Neural crest cell (in vitro differentiated cells): Measurements from ENCODE around the gene PHPT1. TPM values are rescaled to one million over a fixed set of nuclear protein-coding genes. Genes with fewer than 3 reads are reported as not detected.

ENCODE experiments used
- DNase-seq: peaks from one replicate; pipeline ENCODE4 v3.0.0; 2021; ENCODE audit warnings: low read depth, mixed read lengths, low spot score
- H3K27ac Mint-ChIP-seq: one replicate; pipeline ENCODE4 v1.8.0; 2021; ENCODE audit warnings: mild to moderate bottlenecking, mixed read lengths; ENCODE audit not compliant: unreplicated experiment
- H3K27me3 Mint-ChIP-seq: 2 replicates; pipeline ENCODE4 v1.8.0; 2021; ENCODE audit warnings: low read depth, mild to moderate bottlenecking, mixed read lengths
- H3K36me3 Mint-ChIP-seq: 2 replicates; pipeline ENCODE4 v1.8.0; 2021; ENCODE audit warnings: low read depth, mild to moderate bottlenecking, mixed read lengths
- H3K4me1 Mint-ChIP-seq: 2 replicates; pipeline ENCODE4 v1.8.0; 2021; ENCODE audit warnings: mixed read lengths
- H3K4me3 Mint-ChIP-seq: one replicate; pipeline ENCODE4 v1.8.0; 2021; ENCODE audit warnings: mild to moderate bottlenecking, mixed read lengths
- H3K9me3 Mint-ChIP-seq: 2 replicates; pipeline ENCODE4 v1.8.0; 2021; ENCODE audit warnings: mixed read lengths
- total RNA-seq: library from RNA; stranded (reverse); gene quantifications from 2 replicates; pipeline ENCODE4 v1.2.1, GENCODE V29; 2021
- TF ChIP-seq, protein P1 (sequence below): fragments of 200-600 bp; sonication (generic); conservative IDR thresholded peaks from 2 replicates; pipeline ENCODE4 v1.5.0; 2021; ENCODE audit warnings: antibody characterized with exemption, mild to moderate bottlenecking

Gene PHPT1
- total RNA-seq, 1 donor from 2014 or later, result 175 TPM

DNA sequence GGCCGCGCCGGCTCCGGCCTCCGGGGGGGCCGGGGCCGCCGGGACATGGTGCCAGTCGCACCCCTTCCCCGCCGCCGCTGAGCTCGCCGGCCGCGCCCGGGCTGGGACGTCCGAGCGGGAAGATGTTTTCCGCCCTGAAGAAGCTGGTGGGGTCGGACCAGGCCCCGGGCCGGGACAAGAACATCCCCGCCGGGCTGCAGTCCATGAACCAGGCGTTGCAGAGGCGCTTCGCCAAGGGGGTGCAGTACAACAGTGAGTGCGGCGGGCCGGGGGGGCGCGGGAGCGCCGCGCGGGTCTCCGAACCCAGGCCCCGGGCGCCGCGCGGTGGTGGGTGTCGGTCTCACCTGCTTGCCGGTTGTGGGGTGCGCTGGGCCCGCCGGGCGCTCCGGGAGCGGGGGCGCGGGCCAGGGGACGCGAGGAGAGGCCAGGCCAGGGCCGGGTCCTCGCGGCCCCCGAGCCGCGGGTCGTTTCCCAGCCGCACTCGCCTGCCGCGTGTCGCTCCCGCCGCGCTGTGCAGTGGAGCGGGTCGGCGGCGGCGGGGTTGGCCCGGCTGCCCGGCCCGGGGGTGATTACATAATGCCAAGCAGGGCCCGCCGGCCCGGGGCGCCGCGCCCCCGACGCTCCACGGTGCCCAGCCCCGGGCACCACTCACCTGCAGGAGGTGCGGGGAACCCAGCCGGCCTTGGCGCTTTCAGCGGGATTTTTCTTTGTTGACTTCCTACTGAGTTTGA is 41.0 kb upstream of the PHPT1 start:
- DNase-seq, result no peak
- Mint-ChIP-seq H3K36me3 (peaks cover 22% of the 10 kb centered on the region), H3K4me3 (peak overlapping the region; percentile 86), H3K27ac (peak overlapping the region; percentile 1), H3K4me1 (peaks cover 21% of the 10 kb centered on the region), H3K27me3 (peaks cover 6% of the 10 kb centered on the region), H3K9me3 (no peaks in the 10 kb centered on the region)
- TF ChIP-seq, protein P1, sequence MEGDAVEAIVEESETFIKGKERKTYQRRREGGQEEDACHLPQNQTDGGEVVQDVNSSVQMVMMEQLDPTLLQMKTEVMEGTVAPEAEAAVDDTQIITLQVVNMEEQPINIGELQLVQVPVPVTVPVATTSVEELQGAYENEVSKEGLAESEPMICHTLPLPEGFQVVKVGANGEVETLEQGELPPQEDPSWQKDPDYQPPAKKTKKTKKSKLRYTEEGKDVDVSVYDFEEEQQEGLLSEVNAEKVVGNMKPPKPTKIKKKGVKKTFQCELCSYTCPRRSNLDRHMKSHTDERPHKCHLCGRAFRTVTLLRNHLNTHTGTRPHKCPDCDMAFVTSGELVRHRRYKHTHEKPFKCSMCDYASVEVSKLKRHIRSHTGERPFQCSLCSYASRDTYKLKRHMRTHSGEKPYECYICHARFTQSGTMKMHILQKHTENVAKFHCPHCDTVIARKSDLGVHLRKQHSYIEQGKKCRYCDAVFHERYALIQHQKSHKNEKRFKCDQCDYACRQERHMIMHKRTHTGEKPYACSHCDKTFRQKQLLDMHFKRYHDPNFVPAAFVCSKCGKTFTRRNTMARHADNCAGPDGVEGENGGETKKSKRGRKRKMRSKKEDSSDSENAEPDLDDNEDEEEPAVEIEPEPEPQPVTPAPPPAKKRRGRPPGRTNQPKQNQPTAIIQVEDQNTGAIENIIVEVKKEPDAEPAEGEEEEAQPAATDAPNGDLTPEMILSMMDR, result no peak

DNA sequence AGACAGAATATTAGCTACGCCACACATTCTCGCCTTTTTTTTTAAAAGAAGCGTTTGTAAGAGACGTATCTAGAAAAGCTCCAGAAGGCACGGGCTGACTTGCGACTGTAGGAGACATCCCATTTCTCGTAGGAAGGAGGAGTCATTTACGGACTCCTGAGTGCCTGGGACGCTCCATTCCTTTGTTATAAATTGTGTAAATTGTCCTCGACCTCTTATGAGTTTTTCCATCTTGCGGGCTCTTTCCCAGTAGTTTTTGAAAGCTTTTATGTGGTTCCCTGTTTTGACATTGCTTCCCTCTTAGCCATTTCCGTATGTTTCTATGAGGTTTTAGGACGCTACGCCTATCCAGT is 40.4 kb upstream of the PHPT1 start:
- peaks cover 23% of the 10 kb centered on the region for H3K36me3 Mint-ChIP-seq
- peaks cover 22% of the 10 kb centered on the region for H3K4me1 Mint-ChIP-seq
- H3K4me3 Mint-ChIP-seq, result peak overlapping the region; percentile 86
- no peaks in the 10 kb centered on the region for H3K9me3 Mint-ChIP-seq
- peaks cover 6% of the 10 kb centered on the region for H3K27me3 Mint-ChIP-seq
- TF ChIP-seq, protein P1, result no peak
- no peak for DNase-seq
- peak overlapping the region; percentile 1 for H3K27ac Mint-ChIP-seq

DNA sequence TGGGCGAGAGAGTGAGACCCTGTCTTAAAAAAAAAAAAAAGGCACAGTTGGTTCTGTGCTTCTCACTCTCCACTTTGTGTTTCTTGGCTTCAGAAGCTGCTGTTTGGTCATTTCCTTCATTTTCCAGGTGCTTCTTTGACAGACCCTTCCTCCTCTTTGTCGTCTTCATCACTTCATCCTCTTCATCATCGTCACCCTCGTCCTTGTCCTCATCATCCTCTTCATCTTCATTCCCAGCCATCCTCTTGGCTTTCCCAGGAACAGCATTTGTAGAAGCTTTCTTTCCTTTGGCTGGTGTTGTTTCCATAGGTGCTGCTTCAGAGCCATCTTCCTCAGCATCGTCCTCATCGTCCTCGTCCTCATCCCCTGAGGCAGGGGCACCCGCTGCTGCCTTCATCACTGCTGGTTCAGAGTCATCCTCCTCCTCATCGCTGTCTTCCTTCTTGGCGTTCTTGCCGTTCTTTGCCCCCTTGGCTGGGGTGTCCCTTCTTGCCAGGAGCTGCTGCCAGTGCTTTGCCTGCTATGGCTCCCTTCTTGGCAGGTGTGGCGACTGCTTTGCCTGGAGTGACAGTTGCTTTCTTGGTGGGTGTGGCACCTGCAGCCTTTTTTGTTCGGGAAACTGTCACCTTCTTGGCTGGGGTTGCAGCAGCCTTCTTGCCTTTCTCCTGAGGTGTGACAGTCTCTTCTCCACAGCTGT is 34.3 kb upstream of the PHPT1 start:
- Mint-ChIP-seq H3K9me3 (no peaks in the 10 kb centered on the region), H3K27ac (no peak overlapping the region), H3K27me3 (no peaks in the 10 kb centered on the region), H3K36me3 (peaks cover 31% of the 10 kb centered on the region), H3K4me1 (peaks cover 13% of the 10 kb centered on the region), H3K4me3 (no peak overlapping the region)
- TF ChIP-seq, protein P1, result no peak
- no peak for DNase-seq

DNA sequence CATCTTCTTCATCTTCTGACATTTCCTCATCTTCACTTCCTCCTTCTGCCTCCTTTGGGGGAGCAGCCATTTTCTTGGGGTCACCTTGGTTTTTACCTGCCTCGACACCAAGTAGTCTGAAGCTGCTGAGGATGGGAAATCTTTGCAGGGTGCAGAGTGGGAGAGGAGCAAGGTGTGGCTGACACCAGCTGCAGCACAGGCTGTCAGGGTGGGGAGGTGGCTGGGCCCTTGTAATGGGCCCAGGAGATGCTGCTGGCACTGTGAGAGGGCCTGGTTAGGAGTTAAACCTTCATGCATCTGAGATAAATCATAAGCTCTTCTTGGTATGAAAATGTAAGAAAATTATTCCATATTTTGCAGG is 33.8 kb upstream of the PHPT1 start:
- no peak for DNase-seq
- no peak overlapping the region for H3K27ac Mint-ChIP-seq
- H3K27me3 Mint-ChIP-seq, result no peaks in the 10 kb centered on the region
- peaks cover 28% of the 10 kb centered on the region for H3K36me3 Mint-ChIP-seq
- no peaks in the 10 kb centered on the region for H3K9me3 Mint-ChIP-seq
- no peak overlapping the region for H3K4me3 Mint-ChIP-seq
- peaks cover 9% of the 10 kb centered on the region for H3K4me1 Mint-ChIP-seq
- TF ChIP-seq, protein P1, result no peak

DNA sequence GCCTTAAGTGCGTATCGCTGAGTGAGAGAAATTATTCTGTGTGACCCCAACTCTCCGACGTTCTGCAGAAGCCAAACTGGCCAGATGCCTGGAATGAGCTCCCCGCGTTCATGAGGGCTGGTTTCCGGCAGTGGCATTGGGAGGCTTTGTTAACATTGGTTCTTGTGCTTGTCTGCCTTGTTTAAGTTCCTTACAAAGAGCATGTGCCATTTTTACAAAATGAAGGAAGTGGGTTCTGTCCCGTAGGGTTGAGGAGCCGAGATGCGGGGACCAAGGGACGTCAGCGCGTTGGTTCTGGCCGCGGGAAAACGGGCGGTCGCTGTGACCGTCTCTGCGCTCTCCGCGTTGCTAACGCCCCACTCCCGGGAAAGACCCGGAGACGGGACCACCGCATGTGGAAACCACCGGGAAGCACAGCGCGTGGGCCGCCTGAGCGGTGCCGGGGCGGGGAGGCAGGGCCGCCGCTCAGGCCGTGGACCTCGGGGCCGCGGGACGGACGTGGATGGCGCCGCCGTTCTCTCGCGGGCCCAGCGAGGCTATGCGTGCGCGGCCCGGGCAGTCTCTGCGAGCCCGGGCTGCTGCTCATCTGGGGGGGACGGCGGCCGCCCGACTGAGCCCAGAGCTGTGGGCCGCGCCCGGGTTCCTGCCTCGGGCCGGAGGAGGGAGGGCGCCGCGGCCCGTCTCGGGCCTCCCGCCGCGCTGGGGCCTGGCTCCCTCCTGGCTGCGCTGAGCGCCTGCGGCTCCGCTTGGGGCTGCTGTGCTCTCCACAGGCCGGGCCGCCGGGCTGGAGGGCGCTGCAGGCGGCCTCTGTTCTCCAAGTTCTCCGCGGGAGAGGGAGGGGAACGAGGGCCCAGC is 28.0 kb upstream of the PHPT1 start:
- TF ChIP-seq, protein P1, result no peak
- no peak for DNase-seq
- peak overlapping the region; percentile 14 for H3K27ac Mint-ChIP-seq
- peaks cover 8% of the 10 kb centered on the region for H3K4me1 Mint-ChIP-seq
- H3K4me3 Mint-ChIP-seq, result no peak overlapping the region
- peaks cover 11% of the 10 kb centered on the region for H3K36me3 Mint-ChIP-seq
- H3K27me3 Mint-ChIP-seq, result no peaks in the 10 kb centered on the region
- H3K9me3 Mint-ChIP-seq, result no peaks in the 10 kb centered on the region
